K562 (cell line): ENCODE data around the gene BLID. TPM values are rescaled to one million over a fixed set of nuclear protein-coding genes. Genes with fewer than 3 reads are reported as not detected.

Experiments used
- ATAC-seq: fragments of 200-7000 bp; cut with Tn5 transposase; 3 replicates; pipeline ENCODE4 v1.9.1; 2020; ENCODE audit warnings: moderate library complexity
- BruUV-seq: library from RNA; stranded (reverse); fragments of 400-500 nt; replicated peaks from 2 replicates; lab custom pipeline; 2021; lab: Mats Ljungman, UMichigan
- CTCF ChIA-PET: fragments of 300-600 bp; formaldehyde crosslinking; extraction: SDS; loops from one replicate; lab custom pipeline; 2021; ENCODE audit warnings: low intra/inter-chr PET ratio; lab: Yijun Ruan, JAX
- POLR2A ChIA-PET: fragments of 300-600, 350-650 bp; sonication (Branson Sonifier 250); formaldehyde crosslinking; extraction: SDS; loops from one replicate; lab custom pipeline; 2021; ENCODE audit warnings: antibody characterized with exemption, inconsistent platforms; lab: Yijun Ruan, JAX
- DNase-seq, 4 experiments: peaks; one replicate each; pipeline versions ENCODE4 v3.0.0 to v3.0.0-alpha.2; 2011 to 2018; ENCODE audit warnings: low spot score in 3 of 4, mixed read lengths in 3 of 4; ENCODE audit errors: extremely low read depth in 1 of 4
- FAIRE-seq: peaks from 2 replicates; lab custom pipeline; 2011; peaks lifted over from hg19 to GRCh38; lab: Jason Lieb, UNC
- H2AFZ ChIP-seq: 2 replicates; pipeline ENCODE4 v1.6.0; 2011; ENCODE audit warnings: low read depth, low read length, control low read depth, inconsistent platforms
- H3K27ac ChIP-seq: fragments of 200-600 bp; 3 replicates; pipeline ENCODE4 v1.8.0; 2011; ENCODE audit warnings: low read depth, mild to moderate bottlenecking, control low read depth, inconsistent platforms, low read length, moderate library complexity, mixed read lengths; ENCODE audit errors: extremely low read depth
- H3K27me3 ChIP-seq, 2 experiments: fragments of 300-600 bp in 1 of 2; 2 replicates in 1 of 2; 3 replicates in 1 of 2; pipeline versions ENCODE4 v1.6.0 to v1.8.0; 2011; ENCODE audit warnings: inconsistent platforms in 2 of 2, low read length in 2 of 2, mild to moderate bottlenecking in 1 of 2, mixed read lengths in 1 of 2, moderate library complexity in 1 of 2; ENCODE audit not compliant: control insufficient read depth in 2 of 2, insufficient read depth in 2 of 2
- H3K36me3 ChIP-seq: fragments of 300-600 bp; 3 replicates; pipeline ENCODE4 v1.8.0; 2011; ENCODE audit warnings: mild to moderate bottlenecking, low read length, inconsistent platforms; ENCODE audit not compliant: control insufficient read depth, insufficient read depth
- H3K4me1 ChIP-seq, 2 experiments: fragments of 200-600 bp in 1 of 2; replicated peaks in 1 of 2; 2 replicates in 1 of 2; 3 replicates in 1 of 2; pipeline versions ENCODE4 v1.5.1 to v1.8.0; 2011; ENCODE audit warnings: inconsistent platforms in 2 of 2, low read length in 2 of 2, mild to moderate bottlenecking in 1 of 2, mixed read lengths in 1 of 2, moderate library complexity in 1 of 2; ENCODE audit not compliant: control insufficient read depth in 2 of 2, insufficient read depth in 2 of 2
- H3K4me2 ChIP-seq: 2 replicates; pipeline ENCODE4 v1.6.1; 2011; ENCODE audit warnings: low read length, control low read depth, inconsistent platforms, mixed read lengths; ENCODE audit not compliant: insufficient read depth
- H3K4me3 ChIP-seq: fragments of 200-600 bp; sonication (generic), shearing (Covaris generic); 2 replicates; pipeline ENCODE4 v1.5.1; 2016; ENCODE audit warnings: control low read depth, inconsistent platforms
- H3K79me2 ChIP-seq: fragments of 200-600 bp; 3 replicates; pipeline ENCODE4 v1.8.0; 2011; ENCODE audit warnings: low read length, inconsistent platforms; ENCODE audit not compliant: control insufficient read depth, insufficient read depth
- H3K9ac ChIP-seq, 2 experiments: 2 replicates each; pipeline versions ENCODE4 v1.6.0 to v1.6.1; 2011; ENCODE audit warnings: low read depth in 2 of 2, low read length in 2 of 2, control low read depth in 1 of 2, inconsistent platforms in 1 of 2, mild to moderate bottlenecking in 1 of 2, mixed read lengths in 1 of 2; ENCODE audit not compliant: insufficient read depth in 1 of 2
- H3K9me1 ChIP-seq: one replicate; pipeline ENCODE4 v1.6.0; 2011; ENCODE audit warnings: inconsistent platforms, mild to moderate bottlenecking, low read length, moderate library complexity; ENCODE audit not compliant: control insufficient read depth, insufficient read depth
- H3K9me3 ChIP-seq: replicated peaks from 2 replicates; pipeline ENCODE4 v1.5.1; 2011; ENCODE audit warnings: low read depth, low read length, inconsistent platforms; ENCODE audit not compliant: control insufficient read depth, insufficient read depth
- H4K20me1 ChIP-seq: replicated peaks from 2 replicates; pipeline ENCODE4 v1.6.1; 2011; ENCODE audit warnings: low read length, inconsistent platforms, mixed read lengths; ENCODE audit not compliant: control insufficient read depth, insufficient read depth
- ESRRB ChIP-seq: fragments of 250-450 bp; sonication (Bioruptor Pico); IDR thresholded peaks from 2 replicates; pipeline ENCODE4 v1.5.0; 2020; ENCODE audit warnings: mild to moderate bottlenecking, moderate library complexity, borderline replicate concordance
- PHTF2 ChIP-seq: fragments of 250-450 bp; sonication (Bioruptor Pico); IDR thresholded peaks from 2 replicates; pipeline ENCODE4 v1.5.0; 2021; ENCODE audit warnings: mild to moderate bottlenecking
- SRSF7 ChIP-seq: fragments of 200-400 bp; formaldehyde crosslinking; optimal IDR thresholded peaks from 2 replicates; pipeline ENCODE3; 2017; ENCODE audit warnings: mild to moderate bottlenecking, low read depth, low read length
- ZNF140 ChIP-seq: fragments of 250-450 bp; sonication (Bioruptor Pico); IDR thresholded peaks from 2 replicates; pipeline ENCODE4 v1.8.0; 2021; ENCODE audit warnings: moderate library complexity, mild to moderate bottlenecking, inconsistent platforms
- ZNF785 ChIP-seq: fragments of 250-450 bp; sonication (Bioruptor Pico); IDR thresholded peaks from 2 replicates; pipeline ENCODE4 v1.4.0; 2020; ENCODE audit warnings: mild to moderate bottlenecking
- WGBS: fragments of 100-300 bp; shearing (Covaris generic); methylation state at CpG from one replicate; pipeline ENCODE4 v1.1.6; 2016; ENCODE audit warnings: low coverage, mixed read lengths; ENCODE audit not compliant: insufficient coverage; ENCODE audit errors: missing lambda C conversion rate; 5-methylcytosine and 5-hydroxymethylcytosine counted together
- in situ Hi-C: fragments of 300-500 bp; cut with MboI; formaldehyde crosslinking; loops from 4 replicates; pipeline ENCODE4 v1.15.0; 2018; ENCODE audit warnings: inconsistent platforms, mixed read lengths
- intact Hi-C: fragments of 100-400 bp; cut with micrococcal nuclease; formaldehyde crosslinking; loops from 2 replicates; pipeline ENCODE4 v1.14.2; 2022
- polyA plus RNA-seq, 8 experiments: library from polyadenylated mRNA; depleted of rRNA in 4 of 8; stranded (reverse) in 5 of 8; unstranded in 3 of 8; fragments of >200 nt; fragmentation: Nextera tagmentation in 2 of 8; fragmentation: Illumina TruSeq in 1 of 8; extraction: Ambion mirVana in 2 of 8; extraction: Trizol in 1 of 8; gene quantifications; 2 replicates each; pipeline versions ENCODE4 v1.2.1 to v1.2.3, GENCODE V29; 2011 to 2014; ENCODE audit warnings: inconsistent platforms in 1 of 8, missing spikeins in 1 of 8
- total RNA-seq, 7 experiments: library from RNA; depleted of rRNA in 6 of 7; stranded (reverse); fragments of >200 nt in 6 of 7; fragmentation: Illumina TruSeq in 2 of 7; extraction: Trizol in 2 of 7; gene quantifications; 2 replicates each; pipeline versions ENCODE4 v1.2.1 to v1.2.3, GENCODE V29; 2011 to 2021; ENCODE audit warnings: low replicate concordance in 1 of 7
- TF ChIP-seq, protein P1 (sequence below): sonication (generic); formaldehyde crosslinking; IDR thresholded peaks from 2 replicates; pipeline ENCODE4 v1.8.1; 2022; ENCODE audit warnings: missing genetic modification reagents

BLID gene
- total and polyA plus RNA-seq, 9 of the 15 experiments (the other 6 are each of a cell fraction or from before 2014, with no cell fraction given) = not detected

DNA sequence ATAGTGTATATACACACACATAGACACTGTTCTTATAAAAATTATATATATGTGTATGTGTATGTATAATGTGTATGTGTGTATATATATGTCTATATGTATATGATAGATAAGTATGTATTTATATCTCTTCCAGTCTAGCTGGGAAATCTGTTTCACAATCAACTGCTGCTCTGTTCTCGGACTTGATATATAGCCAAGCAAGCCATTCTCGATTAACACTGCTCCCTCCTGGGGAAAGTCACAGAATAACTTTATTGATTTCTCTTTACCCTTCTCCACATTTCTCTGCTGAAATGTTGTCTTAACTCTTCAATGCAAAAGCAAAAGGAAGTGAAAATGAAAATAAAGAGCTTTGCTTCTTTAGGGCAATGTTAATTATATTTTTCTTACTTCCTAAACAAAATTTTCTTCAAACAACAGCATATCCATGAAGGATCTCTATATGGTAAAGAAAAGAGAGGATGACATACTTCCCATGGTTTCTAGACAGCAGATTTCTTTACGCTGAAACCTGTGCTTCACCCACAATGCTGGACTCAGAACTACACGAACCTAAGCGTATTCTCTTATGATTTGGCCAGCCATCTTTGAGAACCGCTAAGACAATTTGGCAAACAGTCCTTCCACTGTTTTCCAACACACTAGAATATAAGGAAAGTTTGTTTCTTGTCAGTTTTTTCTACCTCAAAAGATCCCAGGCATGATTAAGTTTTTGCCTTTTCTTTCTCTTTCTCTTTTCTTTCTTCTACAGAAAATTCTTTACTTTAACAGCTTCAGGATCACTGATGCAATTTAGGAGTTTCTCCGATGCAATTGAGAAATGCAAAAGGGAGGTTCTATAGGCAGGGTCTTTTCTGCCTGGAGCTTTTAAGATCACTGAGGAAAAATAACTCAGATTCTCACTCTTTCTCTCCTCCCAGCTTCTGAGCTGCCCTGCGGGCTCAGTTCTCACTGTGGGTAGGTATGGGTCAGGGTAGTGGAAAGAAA is 1.9 kb downstream of the BLID start:
- in situ Hi-C loops = no loop called here
- no peaks in the 10 kb centered on the region for H3K4me1 ChIP-seq
- TF ChIP-seq ESRRB (CRISPR knock-in tag) (no peak), ZNF785 (CRISPR knock-in tag) (no peak), ZNF140 (no peak), PHTF2 (CRISPR knock-in tag) (no peak), SRSF7 (no peak)
- TF ChIP-seq, protein P1, sequence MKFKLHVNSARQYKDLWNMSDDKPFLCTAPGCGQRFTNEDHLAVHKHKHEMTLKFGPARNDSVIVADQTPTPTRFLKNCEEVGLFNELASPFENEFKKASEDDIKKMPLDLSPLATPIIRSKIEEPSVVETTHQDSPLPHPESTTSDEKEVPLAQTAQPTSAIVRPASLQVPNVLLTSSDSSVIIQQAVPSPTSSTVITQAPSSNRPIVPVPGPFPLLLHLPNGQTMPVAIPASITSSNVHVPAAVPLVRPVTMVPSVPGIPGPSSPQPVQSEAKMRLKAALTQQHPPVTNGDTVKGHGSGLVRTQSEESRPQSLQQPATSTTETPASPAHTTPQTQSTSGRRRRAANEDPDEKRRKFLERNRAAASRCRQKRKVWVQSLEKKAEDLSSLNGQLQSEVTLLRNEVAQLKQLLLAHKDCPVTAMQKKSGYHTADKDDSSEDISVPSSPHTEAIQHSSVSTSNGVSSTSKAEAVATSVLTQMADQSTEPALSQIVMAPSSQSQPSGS (CRISPR knock-in tag) = no peak
- ChIA-PET POLR2A (no interaction called here), CTCF (no interaction called here)
- H3K9ac ChIP-seq = no peak overlapping the region
- no peak for FAIRE-seq
- H2AFZ ChIP-seq = no peak overlapping the region
- no peak overlapping the region for H3K27ac ChIP-seq
- H3K36me3 ChIP-seq = no peaks in the 10 kb centered on the region
- BruUV-seq = no TSS peak
- 3% methylated on average over 8 of the region's 8 CpGs for WGBS
- H3K4me3 ChIP-seq = no peak overlapping the region
- ATAC-seq = no peak
- H3K4me2 ChIP-seq = no peak overlapping the region
- no peak for DNase-seq
- no peaks in the 10 kb centered on the region for H3K79me2 ChIP-seq
- H4K20me1 ChIP-seq = no peaks in the 10 kb centered on the region
- H3K27me3 ChIP-seq = no peaks in the 10 kb centered on the region
- H3K9me3 ChIP-seq = no peaks in the 10 kb centered on the region; the same call in 1 of the 2 replicates
- no peaks in the 10 kb centered on the region for H3K9me1 ChIP-seq
- intact Hi-C loops = no loop called here
